Coronary artery (tissue), 2 donors: ENCODE results near the gene GPRIN1.

ENCODE experiments used
- DNase-seq: peaks from one replicate; pipeline ENCODE4 v3.0.0-alpha.2; 2017; ENCODE audit warnings: low spot score
- H3K27ac ChIP-seq, 2 donors: fragments of 200-600 bp; sonication (generic); one replicate each; pipeline ENCODE4 v1.5.1; 2016 to 2019
- H3K4me3 ChIP-seq: fragments of 200-600 bp; sonication (generic); 2 replicates; pipeline ENCODE4 v1.5.1; 2016; ENCODE audit warnings: mild to moderate bottlenecking, moderate library complexity
- CTCF ChIP-seq: fragments of 200-600 bp; sonication (generic); IDR thresholded peaks from one replicate; pipeline ENCODE4 v1.5.1; 2019; ENCODE audit warnings: antibody characterized with exemption

The GPRIN1 gene

GRCh38 chr5:176642675-176643490 is 32.9 kb upstream of the GPRIN1 start:
- Histone ChIP-seq H3K27ac (no peak overlapping the region), H3K4me3 (no peak overlapping the region)
- no peak for TF ChIP-seq CTCF
- no peak for DNase-seq

GRCh38 chr5:176640616-176641015 is 30.7 kb upstream of the GPRIN1 start:
- DNase-seq, result no peak
- TF ChIP-seq CTCF, result no peak
- H3K27ac ChIP-seq, result no peak overlapping the region
- no peak overlapping the region for H3K4me3 ChIP-seq

GRCh38 chr5:176639981-176640380 is 30.0 kb upstream of the GPRIN1 start:
- no peak overlapping the region for H3K27ac ChIP-seq
- no peak overlapping the region for H3K4me3 ChIP-seq
- no peak for DNase-seq

GRCh38 chr5:176639208-176639607 is 29.3 kb upstream of the GPRIN1 start:
- TF ChIP-seq CTCF, result no peak
- DNase-seq, result no peak
- H3K4me3 ChIP-seq, result no peak overlapping the region
- no peak overlapping the region for H3K27ac ChIP-seq

More at GRCh38 chr5:176639981-176640380, 30.0 kb upstream of the GPRIN1 start:
- TF ChIP-seq CTCF, result no peak

GRCh38 chr5:176638437-176638836 is 28.5 kb upstream of the GPRIN1 start:
- DNase-seq, result no peak
- H3K27ac ChIP-seq, result no peak overlapping the region

GRCh38 chr5:176637556-176637955 is 27.6 kb upstream of the GPRIN1 start:
- no peak for TF ChIP-seq CTCF
- no peak for DNase-seq
- no peak overlapping the region for H3K4me3 ChIP-seq
- H3K27ac ChIP-seq, result no peak overlapping the region

More at GRCh38 chr5:176638437-176638836, 28.5 kb upstream of the GPRIN1 start:
- TF ChIP-seq CTCF, result no peak
- H3K4me3 ChIP-seq, result no peak overlapping the region

GRCh38 chr5:176636426-176636825 is 26.5 kb upstream of the GPRIN1 start:
- Histone ChIP-seq H3K4me3 (no peak overlapping the region), H3K27ac (no peak overlapping the region)
- no peak for TF ChIP-seq CTCF
- no peak for DNase-seq
